ENCODE data around the gene DCP2. TPM values are rescaled to one million over a fixed set of nuclear protein-coding genes. Genes with fewer than 3 reads are reported as not detected.
A peak's percentile ranks its signal among the peaks of the same experiment; 100 is the strongest.

Gene DCP2
- total RNA-seq, 1 experiment from 2014 or later: 176 TPM

DNA sequence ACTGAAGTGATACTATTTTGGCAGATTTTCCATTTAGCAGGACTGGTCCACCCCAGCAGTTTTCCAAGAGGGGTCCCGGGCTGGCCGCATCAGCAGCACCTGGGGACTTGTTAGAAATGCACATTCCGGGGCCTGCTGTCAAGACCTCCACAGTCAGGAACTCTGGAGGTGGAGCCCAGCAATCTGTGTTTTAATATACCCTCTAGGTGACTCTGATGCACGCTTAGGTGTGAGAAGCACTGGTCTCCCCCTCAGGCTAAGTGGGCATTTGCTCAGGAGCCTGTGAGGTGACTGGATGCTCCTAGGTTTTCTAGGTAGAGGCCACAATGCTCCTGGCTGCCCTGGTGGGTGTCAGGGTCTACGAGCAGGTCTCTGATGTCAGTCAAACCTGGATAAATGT, 81.7 kb downstream of the DCP2 start:
- Histone ChIP-seq H2AFZ (ENCODE audit: low read length) (no peak overlapping the region), H3K4me1 (ENCODE audit: insufficient read depth, low read length) (no peaks in the 10 kb centered on the region; the same call in 1 of the 2 replicates), H3K4me2 (ENCODE audit: insufficient read depth, insufficient read length, low read length) (no peak overlapping the region), H4K5ac (ENCODE audit: insufficient read length, low read depth, low read length) (no peak overlapping the region), H2BK15ac (ENCODE audit: low read depth, low read length) (no peak overlapping the region), H3K27ac (ENCODE audit: insufficient read length, low read depth, low read length) (no peak overlapping the region), H4K8ac (replicated peaks; ENCODE audit: insufficient read length, low read depth, low read length) (no peak overlapping the region), H3K14ac (ENCODE audit: insufficient read depth, low read length) (no peak overlapping the region; the same call in 1 of the 2 replicates), H3K79me2 (ENCODE audit: insufficient read depth, low read length) (no peaks in the 10 kb centered on the region), H2BK120ac (ENCODE audit: low read depth, low read length, poor library complexity, severe bottlenecking) (no peak overlapping the region), H3K9me3 (ENCODE audit: control insufficient read depth, low read depth, low read length) (no peaks in the 10 kb centered on the region), H3K23ac (ENCODE audit: insufficient read length, low read depth, low read length) (no peak overlapping the region), H3K4ac (ENCODE audit: low read depth, low read length) (no peak overlapping the region), H3K79me1 (ENCODE audit: insufficient read depth, low read depth, low read length, poor library complexity, severe bottlenecking) (no peaks in the 10 kb centered on the region), H4K20me1 (ENCODE audit: control insufficient read depth, insufficient read depth, insufficient read length) (no peaks in the 10 kb centered on the region), H2BK20ac (ENCODE audit: low read depth, low read length, poor library complexity, severe bottlenecking) (no peak overlapping the region), H3T11ph (ENCODE audit: low read length) (no peak overlapping the region), H3K56ac (ENCODE audit: insufficient read length, low read depth, low read length) (no peak overlapping the region), H4K91ac (ENCODE audit: insufficient read length, low read depth, low read length) (no peak overlapping the region), H3K23me2 (ENCODE audit: insufficient read length, low read depth, low read length, poor library complexity, severe bottlenecking) (no peaks in the 10 kb centered on the region), H2AK5ac (ENCODE audit: insufficient read length, low read length) (no peak overlapping the region), H3K18ac (ENCODE audit: insufficient read length, low read depth, low read length) (no peak overlapping the region), H2BK5ac (ENCODE audit: insufficient read length, low read length) (no peak overlapping the region), H3K27me3 (ENCODE audit: insufficient read depth, low read length) (no peaks in the 10 kb centered on the region), H3K9ac (ENCODE audit: extremely low read depth, insufficient read length, low read length) (no peak overlapping the region), H2BK12ac (ENCODE audit: insufficient read length, low read depth, low read length) (no peak overlapping the region)
- TF ChIP-seq, protein P1, sequence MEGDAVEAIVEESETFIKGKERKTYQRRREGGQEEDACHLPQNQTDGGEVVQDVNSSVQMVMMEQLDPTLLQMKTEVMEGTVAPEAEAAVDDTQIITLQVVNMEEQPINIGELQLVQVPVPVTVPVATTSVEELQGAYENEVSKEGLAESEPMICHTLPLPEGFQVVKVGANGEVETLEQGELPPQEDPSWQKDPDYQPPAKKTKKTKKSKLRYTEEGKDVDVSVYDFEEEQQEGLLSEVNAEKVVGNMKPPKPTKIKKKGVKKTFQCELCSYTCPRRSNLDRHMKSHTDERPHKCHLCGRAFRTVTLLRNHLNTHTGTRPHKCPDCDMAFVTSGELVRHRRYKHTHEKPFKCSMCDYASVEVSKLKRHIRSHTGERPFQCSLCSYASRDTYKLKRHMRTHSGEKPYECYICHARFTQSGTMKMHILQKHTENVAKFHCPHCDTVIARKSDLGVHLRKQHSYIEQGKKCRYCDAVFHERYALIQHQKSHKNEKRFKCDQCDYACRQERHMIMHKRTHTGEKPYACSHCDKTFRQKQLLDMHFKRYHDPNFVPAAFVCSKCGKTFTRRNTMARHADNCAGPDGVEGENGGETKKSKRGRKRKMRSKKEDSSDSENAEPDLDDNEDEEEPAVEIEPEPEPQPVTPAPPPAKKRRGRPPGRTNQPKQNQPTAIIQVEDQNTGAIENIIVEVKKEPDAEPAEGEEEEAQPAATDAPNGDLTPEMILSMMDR (conservative IDR thresholded peaks at IDR 0.05): no peak
- Mint-ChIP-seq H3K27ac (no peak overlapping the region), H3K4me1 (peaks cover 13 to 15% of the 10 kb centered on the region in 2 experiments), H3K27me3 (ENCODE audit: low read depth) (no peaks in the 10 kb centered on the region), H3K4me3 (no peak overlapping the region), H3K9me3 (no peaks in the 10 kb centered on the region), H3K36me3 (ENCODE audit: insufficient read depth in 1 of 3, low read depth in 3 of 3) (peaks cover 0 to 4% (median 0%) of the 10 kb centered on the region in 3 experiments; a peak in 3 of 7 replicates)
- no CpG with 5 or more reads among the region's 5 CpGs for WGBS (ENCODE audit: extremely low coverage, insufficient read length, low lambda C conversion rate)
- DNase-seq: peak; percentile 34

Data from H9 (cell line).